MCF 10A (cell line): ENCODE measurements around the gene NR3C2. TPM values are rescaled to one million over a fixed set of nuclear protein-coding genes. Genes with fewer than 3 reads are reported as not detected.

Experiments
- BruUV-seq: library from RNA; stranded (reverse); fragments of 400-500 nt; replicated peaks from 2 replicates; lab custom pipeline; 2021; lab: Mats Ljungman, UMichigan
- CTCF ChIA-PET: fragments of 300-600 bp; sonication (Branson Sonifier 250); formaldehyde crosslinking; extraction: SDS; loops from one replicate; lab custom pipeline; 2021; ENCODE audit warnings: antibody characterized with exemption, inconsistent platforms; lab: Yijun Ruan, JAX
- POLR2A ChIA-PET: fragments of 300-600, 350-650 bp; sonication (Branson Sonifier 250); formaldehyde crosslinking; extraction: SDS; loops from one replicate; lab custom pipeline; 2020; ENCODE audit warnings: antibody characterized with exemption, inconsistent platforms; lab: Yijun Ruan, JAX
- DNase-seq: peaks from one replicate; pipeline ENCODE4 v3.0.0-alpha.2; 2018; ENCODE audit not compliant: unreplicated experiment
- H3K27ac Mint-ChIP-seq: one replicate; pipeline ENCODE4 v1.8.0; 2022; ENCODE audit warnings: mild to moderate bottlenecking, low read depth, mixed read lengths; ENCODE audit not compliant: unreplicated experiment
- H3K27me3 Mint-ChIP-seq: one replicate; pipeline ENCODE4 v1.8.0; 2022; ENCODE audit warnings: mixed read lengths; ENCODE audit not compliant: insufficient read depth, unreplicated experiment
- H3K36me3 Mint-ChIP-seq: one replicate; pipeline ENCODE4 v1.8.0; 2022; ENCODE audit warnings: mild to moderate bottlenecking, moderate library complexity, mixed read lengths; ENCODE audit not compliant: insufficient read depth, unreplicated experiment
- H3K4me1 Mint-ChIP-seq: one replicate; pipeline ENCODE4 v1.8.0; 2022; ENCODE audit warnings: mixed read lengths; ENCODE audit not compliant: insufficient read depth, unreplicated experiment
- H3K4me3 Mint-ChIP-seq: one replicate; pipeline ENCODE4 v1.8.0; 2022; ENCODE audit warnings: mild to moderate bottlenecking, moderate library complexity, mixed read lengths; ENCODE audit not compliant: unreplicated experiment
- H3K9me3 Mint-ChIP-seq: one replicate; pipeline ENCODE4 v1.8.0; 2022; ENCODE audit warnings: mixed read lengths; ENCODE audit not compliant: unreplicated experiment
- intact Hi-C: fragments of 100-400 bp; cut with micrococcal nuclease; formaldehyde crosslinking; loops from 2 replicates; pipeline ENCODE4 v1.14.1; 2022
- total RNA-seq: library from RNA; stranded (reverse); gene quantifications from 2 replicates; pipeline ENCODE4 v1.2.3, GENCODE V29; 2022
- TF ChIP-seq, protein P1 (sequence below): fragments of 200-600 bp; IDR thresholded peaks from one replicate; pipeline ENCODE4 v1.8.0; 2022; ENCODE audit warnings: antibody characterized with exemption, mild to moderate bottlenecking; ENCODE audit not compliant: unreplicated experiment

The NR3C2 gene
- total RNA-seq, 1 experiment from 2014 or later, result 0.21 TPM

DNA sequence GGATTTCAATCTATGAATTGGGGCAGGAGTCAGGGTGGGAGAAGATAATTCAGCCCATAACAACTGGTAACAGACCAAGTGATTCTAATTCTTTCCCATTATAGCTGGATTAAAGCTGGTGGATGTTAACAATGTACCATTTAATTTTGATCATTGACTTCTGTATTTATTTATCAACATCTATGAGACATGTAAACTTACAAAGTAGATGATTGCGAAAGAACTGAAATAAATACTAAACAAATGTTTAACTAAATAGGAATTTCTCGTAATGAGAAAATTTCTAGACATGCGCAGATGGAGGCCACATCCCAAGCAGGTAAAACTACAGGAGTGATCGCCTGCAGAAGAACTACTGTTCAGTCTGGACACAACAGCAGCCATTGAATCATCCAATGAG is 107.1 kb downstream of the NR3C2 start:
- POLR2A ChIA-PET, result no interaction called here
- BruUV-seq, result no TSS peak
- CTCF ChIA-PET, result interaction anchor here (1.1 kb wide), 1 partner anchor 9 kb away, joined by 3 read pairs; no protein-coding TSS in a partner anchor
- intact Hi-C loops, result no loop called here
- no peak overlapping the region for H3K4me3 Mint-ChIP-seq
- no peak for DNase-seq
- H3K9me3 Mint-ChIP-seq, result no peaks in the 10 kb centered on the region
- no peaks in the 10 kb centered on the region for H3K4me1 Mint-ChIP-seq
- no peak overlapping the region for H3K27ac Mint-ChIP-seq
- TF ChIP-seq, protein P1, sequence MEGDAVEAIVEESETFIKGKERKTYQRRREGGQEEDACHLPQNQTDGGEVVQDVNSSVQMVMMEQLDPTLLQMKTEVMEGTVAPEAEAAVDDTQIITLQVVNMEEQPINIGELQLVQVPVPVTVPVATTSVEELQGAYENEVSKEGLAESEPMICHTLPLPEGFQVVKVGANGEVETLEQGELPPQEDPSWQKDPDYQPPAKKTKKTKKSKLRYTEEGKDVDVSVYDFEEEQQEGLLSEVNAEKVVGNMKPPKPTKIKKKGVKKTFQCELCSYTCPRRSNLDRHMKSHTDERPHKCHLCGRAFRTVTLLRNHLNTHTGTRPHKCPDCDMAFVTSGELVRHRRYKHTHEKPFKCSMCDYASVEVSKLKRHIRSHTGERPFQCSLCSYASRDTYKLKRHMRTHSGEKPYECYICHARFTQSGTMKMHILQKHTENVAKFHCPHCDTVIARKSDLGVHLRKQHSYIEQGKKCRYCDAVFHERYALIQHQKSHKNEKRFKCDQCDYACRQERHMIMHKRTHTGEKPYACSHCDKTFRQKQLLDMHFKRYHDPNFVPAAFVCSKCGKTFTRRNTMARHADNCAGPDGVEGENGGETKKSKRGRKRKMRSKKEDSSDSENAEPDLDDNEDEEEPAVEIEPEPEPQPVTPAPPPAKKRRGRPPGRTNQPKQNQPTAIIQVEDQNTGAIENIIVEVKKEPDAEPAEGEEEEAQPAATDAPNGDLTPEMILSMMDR, result no peak
- no peaks in the 10 kb centered on the region for H3K27me3 Mint-ChIP-seq
- H3K36me3 Mint-ChIP-seq, result no peaks in the 10 kb centered on the region

DNA sequence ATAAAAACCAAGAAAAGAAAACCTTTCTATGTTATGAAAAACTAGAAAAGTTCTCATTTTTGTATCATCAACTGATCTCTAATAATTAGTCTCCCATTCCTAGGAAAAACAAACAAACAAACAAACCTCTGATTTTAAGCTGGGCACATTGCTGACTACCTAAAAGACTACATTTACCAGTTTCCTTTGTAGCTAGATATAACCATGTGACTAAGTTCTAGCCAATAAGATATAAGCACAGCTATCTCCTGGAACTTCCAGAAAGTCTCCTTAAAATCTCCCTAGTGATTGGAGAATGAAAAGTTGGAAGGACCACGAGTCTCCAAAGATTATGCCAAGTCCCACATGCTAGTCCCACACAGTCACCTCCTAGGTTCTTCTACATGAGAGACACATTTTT is 108.9 kb downstream of the NR3C2 start:
- Mint-ChIP-seq H3K27me3 (no peaks in the 10 kb centered on the region), H3K4me1 (no peaks in the 10 kb centered on the region), H3K9me3 (no peaks in the 10 kb centered on the region), H3K27ac (no peak overlapping the region), H3K36me3 (no peaks in the 10 kb centered on the region), H3K4me3 (no peak overlapping the region)
- intact Hi-C loops, result no loop called here
- TF ChIP-seq, protein P1, result no peak
- POLR2A ChIA-PET, result no interaction called here
- no peak for DNase-seq
- BruUV-seq, result no TSS peak
- CTCF ChIA-PET, result interaction anchor here (0.6 to 0.7 kb wide), 4 partner anchors 13 to 332 kb away, joined by 3 to 5 read pairs (median 4); no protein-coding TSS in a partner anchor

DNA sequence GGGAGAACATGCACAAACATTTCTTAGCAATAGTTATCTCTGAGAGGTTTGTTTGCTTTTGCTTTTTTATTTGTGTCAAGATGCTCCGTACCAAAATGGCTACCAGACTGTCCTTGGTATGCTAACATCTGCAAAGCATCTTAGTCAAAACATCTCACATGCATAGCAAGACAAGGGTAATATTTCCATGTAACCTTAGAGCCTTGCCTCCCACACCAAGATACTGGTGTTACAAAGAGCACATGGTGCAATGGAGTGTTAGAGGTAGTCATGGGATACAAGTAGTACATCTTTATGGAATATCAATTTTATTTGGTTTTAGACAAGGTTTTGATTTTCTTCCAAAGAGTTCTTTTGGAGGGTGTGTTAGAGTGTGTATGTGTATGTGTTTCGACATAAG is 109.7 kb downstream of the NR3C2 start:
- no peak for DNase-seq
- Mint-ChIP-seq H3K36me3 (no peaks in the 10 kb centered on the region), H3K27ac (no peak overlapping the region), H3K4me3 (no peak overlapping the region), H3K4me1 (no peaks in the 10 kb centered on the region), H3K9me3 (no peaks in the 10 kb centered on the region), H3K27me3 (no peaks in the 10 kb centered on the region)
- CTCF ChIA-PET, result no interaction called here
- BruUV-seq, result no TSS peak
- intact Hi-C loops, result no loop called here
- POLR2A ChIA-PET, result no interaction called here
- TF ChIP-seq, protein P1, result no peak

DNA sequence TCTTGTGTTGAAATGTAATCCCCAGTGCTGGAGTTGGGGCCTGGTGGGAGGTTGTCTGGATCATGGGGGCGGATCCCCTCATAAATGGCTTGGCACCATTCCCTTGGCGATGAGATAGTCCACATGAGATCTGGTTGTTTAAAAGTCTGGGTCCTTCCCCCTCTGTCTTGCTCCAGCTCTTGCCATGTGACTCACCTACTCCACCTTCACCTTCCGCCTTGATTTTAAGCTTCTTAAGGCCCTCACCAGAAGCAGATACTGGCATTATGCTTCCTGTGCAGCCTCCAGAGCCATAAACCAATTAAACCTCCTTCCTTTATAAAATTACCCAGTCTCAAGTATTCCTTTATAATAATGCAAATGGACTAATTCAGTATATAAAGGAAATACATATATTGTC is 111.5 kb downstream of the NR3C2 start:
- no TSS peak for BruUV-seq

More for the DNA sequence above, 111.5 kb downstream of the NR3C2 start:
- CTCF ChIA-PET, result interaction anchor here (0.7 kb wide), 1 partner anchor 16 kb away, joined by 3 read pairs; no protein-coding TSS in a partner anchor
- Mint-ChIP-seq H3K4me3 (no peak overlapping the region), H3K36me3 (no peaks in the 10 kb centered on the region), H3K27ac (no peak overlapping the region), H3K4me1 (no peaks in the 10 kb centered on the region), H3K27me3 (no peaks in the 10 kb centered on the region), H3K9me3 (no peaks in the 10 kb centered on the region)
- TF ChIP-seq, protein P1, result no peak
- POLR2A ChIA-PET, result no interaction called here
- no peak for DNase-seq
- intact Hi-C loops, result no loop called here
